ENCODE measurements around the gene SPRR1B. TPM values are rescaled to one million over a fixed set of nuclear protein-coding genes. Genes with fewer than 3 reads are reported as not detected.

Gene SPRR1B
- total RNA-seq, 1 experiment from 2014 or later, result not detected

- H3K4me3 ChIP-seq (ENCODE audit: low read depth in 2 of 2, low read length in 2 of 2), result no peak overlapping the region
- H3K9me3 ChIP-seq (ENCODE audit: control insufficient read depth, insufficient read depth, low read depth, low read length), result no peaks in the 10 kb centered on the region
- CTCF ChIA-PET, result no interaction called here
- DNase-seq (ENCODE audit: low read depth, low spot score) (no peak), ATAC-seq (no peak)
- no peaks in the 10 kb centered on the region for H3K36me3 ChIP-seq (ENCODE audit: control insufficient read depth, insufficient read depth, low read length)
- no TSS peak for BruUV-seq (replicated peaks)
- no peaks in the 10 kb centered on the region for H3K27me3 ChIP-seq (ENCODE audit: control insufficient read depth, insufficient read depth, low read length)
- no peak for TF ChIP-seq SIN3A (IDR thresholded peaks at IDR 0.05; ENCODE audit: borderline replicate concordance, insufficient read depth, low read depth, low read length)
- TF ChIP-seq REST (IDR thresholded peaks at IDR 0.05; ENCODE audit: insufficient read depth in 1 of 2, low read depth in 2 of 2, low read length in 1 of 2), result no peak
- no peak for TF ChIP-seq CTCF (IDR thresholded peaks at IDR 0.05)
- no peak for TF ChIP-seq POLR2AphosphoS5 (IDR thresholded peaks at IDR 0.05; ENCODE audit: low read depth, low read length)
- no peak for TF ChIP-seq TCF7L2 (IDR thresholded peaks at IDR 0.05; ENCODE audit: low read depth, low read length)
- no peak overlapping the region for H3K27ac ChIP-seq (ENCODE audit: low read length)
- no peaks in the 10 kb centered on the region for H3K4me1 ChIP-seq (ENCODE audit: control insufficient read depth, insufficient read depth, low read length)
- in situ Hi-C loops (cut with HindIII; ENCODE audit: low pct_unique_long_range_greater_than_20kb, low sequenced_read_pairs), result no loop called here
- intact Hi-C loops (cut with micrococcal nuclease; ENCODE audit: unreplicated experiment), result no loop called here
- POLR2A ChIA-PET, result no interaction called here
These were observed 42.1 kb downstream of the SPRR1B start for GRCh38 chr1:153072806-153073726.

- POLR2A ChIA-PET, result interaction anchor here (0.7 kb wide), 1 partner anchor 17 kb away, joined by 4 read pairs; no protein-coding TSS in a partner anchor
- in situ Hi-C loops (cut with HindIII; ENCODE audit: low pct_unique_long_range_greater_than_20kb, low sequenced_read_pairs), result no loop called here
These were observed 50.7 kb downstream of the SPRR1B start for GRCh38 chr1:153081736-153082135.

More at GRCh38 chr1:153081736-153082135, 50.7 kb downstream of the SPRR1B start:
- no peak for DNase-seq (ENCODE audit: low read depth, low spot score)
- Histone ChIP-seq H3K4me3 (ENCODE audit: low read depth in 2 of 2, low read length in 2 of 2) (no peak overlapping the region), H3K4me1 (ENCODE audit: control insufficient read depth, insufficient read depth, low read length) (no peaks in the 10 kb centered on the region), H3K36me3 (ENCODE audit: control insufficient read depth, insufficient read depth, low read length) (no peaks in the 10 kb centered on the region), H3K27ac (ENCODE audit: low read length) (no peak overlapping the region), H3K9me3 (ENCODE audit: control insufficient read depth, insufficient read depth, low read depth, low read length) (no peaks in the 10 kb centered on the region), H3K27me3 (ENCODE audit: control insufficient read depth, insufficient read depth, low read length) (no peaks in the 10 kb centered on the region)
- intact Hi-C loops (cut with micrococcal nuclease; ENCODE audit: unreplicated experiment), result no loop called here
- no TSS peak for BruUV-seq (replicated peaks)
- no peak for ATAC-seq
- CTCF ChIA-PET, result no interaction called here
- TF ChIP-seq SIN3A (IDR thresholded peaks at IDR 0.05; ENCODE audit: borderline replicate concordance, insufficient read depth, low read depth, low read length) (no peak), TCF7L2 (IDR thresholded peaks at IDR 0.05; ENCODE audit: low read depth, low read length) (no peak), CTCF (IDR thresholded peaks at IDR 0.05) (no peak), POLR2AphosphoS5 (IDR thresholded peaks at IDR 0.05; ENCODE audit: low read depth, low read length) (no peak), REST (IDR thresholded peaks at IDR 0.05; ENCODE audit: insufficient read depth in 1 of 2, low read depth in 2 of 2, low read length in 1 of 2) (no peak)
